ENCODE results near the gene ENPP3. TPM values are rescaled to one million over a fixed set of nuclear protein-coding genes. Genes with fewer than 3 reads are reported as not detected.

Gene ENPP3
- total RNA-seq, 1 donor from 2014 or later = 2.0 TPM

- no peak overlapping the region for H3K4me3 ChIP-seq
- no peak overlapping the region for H3K27ac ChIP-seq
- no peak for DNase-seq (ENCODE audit: extremely low spot score in 2 of 2)
- H3K36me3 ChIP-seq = no peaks in the 10 kb centered on the region
- intact Hi-C loops (cut with DNase I) = no loop called here
- H3K27me3 ChIP-seq = no peaks in the 10 kb centered on the region
- TF ChIP-seq POLR2AphosphoS5 (IDR thresholded peaks at IDR 0.05; ENCODE audit: insufficient read depth in 1 of 2, low read depth in 1 of 2) (no peak), CTCF (IDR thresholded peaks at IDR 0.05) (no peak), POLR2A (IDR thresholded peaks at IDR 0.05) (no peak)
- H3K4me1 ChIP-seq = peaks cover 6% of the 10 kb centered on the region
- no peaks in the 10 kb centered on the region for H3K9me3 ChIP-seq
Observed at GRCh38 chr6:131792091-131792496, 155.0 kb downstream of the ENPP3 start.

GRCh38 chr6:131795366-131795765, 158.3 kb downstream of the ENPP3 start:
- intact Hi-C loops (cut with DNase I) = no loop called here

More at GRCh38 chr6:131795366-131795765, 158.3 kb downstream of the ENPP3 start:
- H3K36me3 ChIP-seq = no peaks in the 10 kb centered on the region
- no peak overlapping the region for H3K27ac ChIP-seq
- no peak overlapping the region for H3K4me3 ChIP-seq
- no peaks in the 10 kb centered on the region for H3K27me3 ChIP-seq
- no peaks in the 10 kb centered on the region for H3K4me1 ChIP-seq
- TF ChIP-seq POLR2AphosphoS5 (IDR thresholded peaks at IDR 0.05; ENCODE audit: insufficient read depth in 1 of 2, low read depth in 1 of 2) = no peak
- TF ChIP-seq POLR2A (IDR thresholded peaks at IDR 0.05) = no peak
- TF ChIP-seq CTCF (IDR thresholded peaks at IDR 0.05) = no peak
- no peaks in the 10 kb centered on the region for H3K9me3 ChIP-seq
- no peak for DNase-seq (ENCODE audit: extremely low spot score in 2 of 2)

Small RNA genes within 50 kb of the gene (microRNA-seq; reads per million reads assigned to microRNA genes)
- not detected for gene MIR548H5 (ENCODE audit: borderline number of aligned reads, borderline replicate concordance)

Small RNA genes within 50 kb of the gene (small RNA-seq; reads per million reads assigned to genes)
- not detected for gene MIR548H5
- not detected for gene RNU4-18P

Other genes starting within 250 kb of the ENPP3 start
- gene ARG1, start 64.1 kb upstream of the ENPP3 start, total RNA-seq = not detected
- gene MED23, start 9.1 kb upstream of the ENPP3 start, total RNA-seq = 26.3 TPM
- gene OR2A4, start 64.1 kb downstream of the ENPP3 start, total RNA-seq = not detected
- gene CTAGE9, start 73.7 kb downstream of the ENPP3 start, total RNA-seq = not detected
- gene ENPP1, start 170.7 kb downstream of the ENPP3 start, total RNA-seq = 14.7 TPM